C4-2B (cell line): ENCODE data around the gene OR11L1.

Experiments
- CTCF ChIP-seq: fragments of 450-650 bp; conservative IDR thresholded peaks from 2 replicates; pipeline ENCODE4 v1.5.1; 2017; ENCODE audit warnings: mild to moderate bottlenecking
- ZFX ChIP-seq: fragments of 450-650 bp; IDR thresholded peaks from 2 replicates; pipeline ENCODE4 v1.6.1; 2017

- TF ChIP-seq CTCF (no peak), ZFX (no peak)
Observed at GRCh38 chr1:247845011-247845692, 3.5 kb upstream of the OR11L1 start.
